ENCODE data around the gene ATP6V1D.

DNA sequence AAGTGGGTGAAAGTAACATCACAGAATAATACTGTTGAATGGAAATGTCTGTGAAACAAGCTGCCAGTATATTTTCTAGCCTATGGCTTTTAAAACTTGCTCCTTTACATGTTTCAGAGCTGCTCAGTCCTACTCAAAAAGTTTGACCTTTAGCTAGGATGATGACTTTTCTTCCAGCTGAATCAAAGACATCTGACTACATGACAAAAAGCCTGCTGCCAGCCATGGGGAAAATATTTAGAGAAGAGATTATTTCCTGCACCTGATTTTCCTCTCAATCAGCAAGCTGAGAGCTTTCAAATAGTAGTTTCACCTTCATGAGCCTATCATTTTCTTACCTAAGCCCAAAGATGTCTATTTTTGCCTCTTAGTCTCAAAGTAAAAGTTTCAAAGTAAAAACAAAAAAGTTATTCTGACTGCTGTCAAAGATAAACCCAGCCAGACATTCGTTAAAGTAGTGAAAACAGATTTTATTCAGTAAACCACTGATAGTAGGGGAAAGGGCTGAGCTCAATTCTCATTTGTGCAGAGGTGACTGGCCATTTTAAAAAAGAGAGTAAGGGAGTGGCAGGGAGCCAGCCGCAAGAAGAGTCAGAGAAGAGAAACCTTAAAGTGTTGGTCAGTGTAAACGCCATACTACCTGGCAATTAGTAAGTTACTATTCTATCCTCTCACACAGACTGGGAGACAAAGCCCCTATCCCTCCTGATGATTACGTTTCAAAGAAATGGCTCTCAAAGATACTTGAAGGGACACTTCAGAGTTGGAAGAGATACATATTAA lies 2.2 kb downstream of the ATP6V1D start:
- TF ChIP-seq POLR2A (IDR thresholded peaks at IDR 0.05; ENCODE audit: low read length) (no peak), GATA1 (IDR thresholded peaks at IDR 0.05; ENCODE audit: low read depth, low read length) (no peak)

Measured in erythroblast (primary cell).